K562 (cell line): ENCODE results near the gene LAP3. TPM values are rescaled to one million over a fixed set of nuclear protein-coding genes. Genes with fewer than 3 reads are reported as not detected.

Experiments used
- ATAC-seq: fragments of 200-7000 bp; cut with Tn5 transposase; 3 replicates; pipeline ENCODE4 v1.9.1; 2020; ENCODE audit warnings: moderate library complexity
- BruUV-seq: library from RNA; stranded (reverse); fragments of 400-500 nt; replicated peaks from 2 replicates; lab custom pipeline; 2021; lab: Mats Ljungman, UMichigan
- CTCF ChIA-PET: fragments of 300-600 bp; formaldehyde crosslinking; extraction: SDS; loops from one replicate; lab custom pipeline; 2021; ENCODE audit warnings: low intra/inter-chr PET ratio; lab: Yijun Ruan, JAX
- POLR2A ChIA-PET: fragments of 300-600, 350-650 bp; sonication (Branson Sonifier 250); formaldehyde crosslinking; extraction: SDS; loops from one replicate; lab custom pipeline; 2021; ENCODE audit warnings: antibody characterized with exemption, inconsistent platforms; lab: Yijun Ruan, JAX
- DNase-seq, 4 experiments: peaks; one replicate each; pipeline versions ENCODE4 v3.0.0 to v3.0.0-alpha.2; 2011 to 2018; ENCODE audit warnings: low spot score in 3 of 4, mixed read lengths in 3 of 4; ENCODE audit errors: extremely low read depth in 1 of 4
- FAIRE-seq: peaks from 2 replicates; lab custom pipeline; 2011; peaks lifted over from hg19 to GRCh38; lab: Jason Lieb, UNC
- H2AFZ ChIP-seq: 2 replicates; pipeline ENCODE4 v1.6.0; 2011; ENCODE audit warnings: low read depth, low read length, control low read depth, inconsistent platforms
- H3K27ac ChIP-seq: fragments of 200-600 bp; 3 replicates; pipeline ENCODE4 v1.8.0; 2011; ENCODE audit warnings: low read depth, mild to moderate bottlenecking, control low read depth, inconsistent platforms, low read length, moderate library complexity, mixed read lengths; ENCODE audit errors: extremely low read depth
- H3K27me3 ChIP-seq, 2 experiments: fragments of 300-600 bp in 1 of 2; 2 replicates in 1 of 2; 3 replicates in 1 of 2; pipeline versions ENCODE4 v1.6.0 to v1.8.0; 2011; ENCODE audit warnings: inconsistent platforms in 2 of 2, low read length in 2 of 2, mild to moderate bottlenecking in 1 of 2, mixed read lengths in 1 of 2, moderate library complexity in 1 of 2; ENCODE audit not compliant: control insufficient read depth in 2 of 2, insufficient read depth in 2 of 2
- H3K36me3 ChIP-seq: fragments of 300-600 bp; 3 replicates; pipeline ENCODE4 v1.8.0; 2011; ENCODE audit warnings: mild to moderate bottlenecking, low read length, inconsistent platforms; ENCODE audit not compliant: control insufficient read depth, insufficient read depth
- H3K4me1 ChIP-seq, 2 experiments: fragments of 200-600 bp in 1 of 2; replicated peaks in 1 of 2; 2 replicates in 1 of 2; 3 replicates in 1 of 2; pipeline versions ENCODE4 v1.5.1 to v1.8.0; 2011; ENCODE audit warnings: inconsistent platforms in 2 of 2, low read length in 2 of 2, mild to moderate bottlenecking in 1 of 2, mixed read lengths in 1 of 2, moderate library complexity in 1 of 2; ENCODE audit not compliant: control insufficient read depth in 2 of 2, insufficient read depth in 2 of 2
- H3K4me2 ChIP-seq: 2 replicates; pipeline ENCODE4 v1.6.1; 2011; ENCODE audit warnings: low read length, control low read depth, inconsistent platforms, mixed read lengths; ENCODE audit not compliant: insufficient read depth
- H3K4me3 ChIP-seq: fragments of 200-600 bp; sonication (generic), shearing (Covaris generic); 2 replicates; pipeline ENCODE4 v1.5.1; 2016; ENCODE audit warnings: control low read depth, inconsistent platforms
- H3K79me2 ChIP-seq: fragments of 200-600 bp; 3 replicates; pipeline ENCODE4 v1.8.0; 2011; ENCODE audit warnings: low read length, inconsistent platforms; ENCODE audit not compliant: control insufficient read depth, insufficient read depth
- H3K9ac ChIP-seq, 2 experiments: 2 replicates each; pipeline versions ENCODE4 v1.6.0 to v1.6.1; 2011; ENCODE audit warnings: low read depth in 2 of 2, low read length in 2 of 2, control low read depth in 1 of 2, inconsistent platforms in 1 of 2, mild to moderate bottlenecking in 1 of 2, mixed read lengths in 1 of 2; ENCODE audit not compliant: insufficient read depth in 1 of 2
- H3K9me1 ChIP-seq: one replicate; pipeline ENCODE4 v1.6.0; 2011; ENCODE audit warnings: inconsistent platforms, mild to moderate bottlenecking, low read length, moderate library complexity; ENCODE audit not compliant: control insufficient read depth, insufficient read depth
- H3K9me3 ChIP-seq: replicated peaks from 2 replicates; pipeline ENCODE4 v1.5.1; 2011; ENCODE audit warnings: low read depth, low read length, inconsistent platforms; ENCODE audit not compliant: control insufficient read depth, insufficient read depth
- H4K20me1 ChIP-seq: replicated peaks from 2 replicates; pipeline ENCODE4 v1.6.1; 2011; ENCODE audit warnings: low read length, inconsistent platforms, mixed read lengths; ENCODE audit not compliant: control insufficient read depth, insufficient read depth
- ARID2 ChIP-seq: fragments of 450-650 bp; IDR thresholded peaks from 2 replicates; pipeline ENCODE4 v1.6.1; 2017; ENCODE audit warnings: antibody characterized with exemption, mild to moderate bottlenecking
- C11orf30 ChIP-seq: fragments of 450-650 bp; IDR thresholded peaks from 2 replicates; pipeline ENCODE4 v1.6.1; 2016; ENCODE audit warnings: low read depth, mild to moderate bottlenecking
- DIDO1 ChIP-seq: fragments of 450-650 bp; IDR thresholded peaks from 2 replicates; pipeline ENCODE4 v1.6.1; 2016; ENCODE audit warnings: low read depth, missing biosample characterization, missing genetic modification characterization
- HNRNPK ChIP-seq: fragments of 200-400 bp; formaldehyde crosslinking; IDR thresholded peaks from one replicate; pipeline ENCODE4 v1.6.1; 2018; ENCODE audit warnings: mild to moderate bottlenecking, low read depth, low read length; ENCODE audit not compliant: poor library complexity, severe bottlenecking
- PYGO2 ChIP-seq: fragments of 450-650 bp; IDR thresholded peaks from 2 replicates; pipeline ENCODE4 v1.6.1; 2016; ENCODE audit warnings: mild to moderate bottlenecking, missing genetic modification characterization, moderate library complexity, missing compliant biosample characterization
- ZFPM2 ChIP-seq: fragments of 250-450 bp; sonication (Bioruptor Pico); IDR thresholded peaks from 2 replicates; pipeline ENCODE4 v1.5.1; 2022; ENCODE audit warnings: mild to moderate bottlenecking
- ZNF316 ChIP-seq: fragments of 450-650 bp; IDR thresholded peaks from 2 replicates; pipeline ENCODE4 v1.6.1; 2016
- WGBS: fragments of 100-300 bp; shearing (Covaris generic); methylation state at CpG from one replicate; pipeline ENCODE4 v1.1.6; 2016; ENCODE audit warnings: low coverage, mixed read lengths; ENCODE audit not compliant: insufficient coverage; ENCODE audit errors: missing lambda C conversion rate; 5-methylcytosine and 5-hydroxymethylcytosine counted together
- in situ Hi-C: fragments of 300-500 bp; cut with MboI; formaldehyde crosslinking; loops from 4 replicates; pipeline ENCODE4 v1.15.0; 2018; ENCODE audit warnings: inconsistent platforms, mixed read lengths
- intact Hi-C: fragments of 100-400 bp; cut with micrococcal nuclease; formaldehyde crosslinking; loops from 2 replicates; pipeline ENCODE4 v1.14.2; 2022
- polyA plus RNA-seq, 8 experiments: library from polyadenylated mRNA; depleted of rRNA in 4 of 8; stranded (reverse) in 5 of 8; unstranded in 3 of 8; fragments of >200 nt; fragmentation: Nextera tagmentation in 2 of 8; fragmentation: Illumina TruSeq in 1 of 8; extraction: Ambion mirVana in 2 of 8; extraction: Trizol in 1 of 8; gene quantifications; 2 replicates each; pipeline versions ENCODE4 v1.2.1 to v1.2.3, GENCODE V29; 2011 to 2014; ENCODE audit warnings: inconsistent platforms in 1 of 8, missing spikeins in 1 of 8
- total RNA-seq, 7 experiments: library from RNA; depleted of rRNA in 6 of 7; stranded (reverse); fragments of >200 nt in 6 of 7; fragmentation: Illumina TruSeq in 2 of 7; extraction: Trizol in 2 of 7; gene quantifications; 2 replicates each; pipeline versions ENCODE4 v1.2.1 to v1.2.3, GENCODE V29; 2011 to 2021; ENCODE audit warnings: low replicate concordance in 1 of 7

The LAP3 gene
- total and polyA plus RNA-seq, 9 of the 15 experiments (the other 6 are each of a cell fraction or from before 2014, with no cell fraction given): 82.3 to 170 (median 107) TPM

DNA sequence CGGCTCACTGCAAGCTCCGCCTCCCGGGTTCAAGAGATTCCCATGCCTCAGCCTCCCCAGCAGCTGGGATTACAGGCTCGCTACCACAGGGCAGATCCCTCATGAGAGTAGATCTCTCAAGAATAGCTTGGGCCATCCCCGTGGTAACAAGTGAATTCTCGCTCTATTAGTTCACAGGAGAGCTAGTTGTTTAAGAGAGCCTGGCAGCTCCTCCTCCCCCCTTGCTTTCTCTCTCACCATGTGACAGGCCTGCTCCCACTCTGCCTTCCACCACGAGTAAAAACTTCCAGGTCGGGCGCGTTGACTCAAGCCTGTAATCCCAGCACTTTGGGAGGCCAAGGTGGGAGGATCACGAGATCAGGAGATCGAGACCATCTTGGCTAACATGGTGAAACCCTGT, 30.3 kb upstream of the LAP3 start:
- BruUV-seq: no TSS peak
- Histone ChIP-seq H2AFZ (no peak overlapping the region), H3K4me2 (no peak overlapping the region), H3K79me2 (no peaks in the 10 kb centered on the region), H3K36me3 (no peaks in the 10 kb centered on the region), H3K27me3 (no peaks in the 10 kb centered on the region; a peak in 1 of 5 replicates), H3K9ac (no peak overlapping the region; a peak in 1 of 4 replicates), H4K20me1 (no peaks in the 10 kb centered on the region), H3K9me1 (no peaks in the 10 kb centered on the region), H3K4me1 (peaks cover 0 to 5% of the 10 kb centered on the region in 2 experiments; a peak in 4 of 5 replicates), H3K9me3 (no peaks in the 10 kb centered on the region; the same call in 1 of the 2 replicates), H3K4me3 (no peak overlapping the region), H3K27ac (no peak overlapping the region)
- CTCF ChIA-PET: interaction anchor here (0.6 kb wide), 1 partner anchor 9 kb away, joined by 4 read pairs; no protein-coding TSS in a partner anchor
- intact Hi-C loops: loop anchor here (10.0 kb wide), 1 partner anchor 478 kb away; the partner anchor contains the start of gene LCORL
- no peak for DNase-seq
- FAIRE-seq: no peak
- WGBS: 41% methylated on average over 11 of the region's 12 CpGs
- no peak for TF ChIP-seq HNRNPK
- TF ChIP-seq ZFPM2: no peak
- no peak for TF ChIP-seq PYGO2 (tag)
- POLR2A ChIA-PET: no interaction called here
- in situ Hi-C loops: loop anchor here (10.0 to 25.0 kb wide), 2 partner anchors 248 to 1041 kb away; no protein-coding TSS in a partner anchor
- ATAC-seq: no peak

DNA sequence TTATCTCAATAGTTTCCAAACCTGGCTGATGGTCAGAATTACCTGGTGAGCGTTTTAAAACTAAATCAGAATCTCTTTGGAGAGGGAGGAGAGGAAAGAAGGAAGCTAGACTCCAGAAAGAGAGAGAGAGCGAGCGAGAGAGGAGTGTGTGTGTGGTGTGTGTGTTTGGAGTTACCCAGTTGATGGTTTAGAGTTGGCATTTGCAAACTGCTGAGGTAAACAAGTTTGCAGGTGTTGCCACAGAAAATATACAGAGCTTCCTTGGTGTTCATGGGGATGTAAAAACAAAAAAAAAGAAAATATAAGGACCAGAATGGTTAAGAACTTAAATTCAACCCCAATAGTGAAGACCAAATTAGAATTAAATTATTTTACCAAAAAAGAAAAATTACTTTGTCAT, 26.4 kb upstream of the LAP3 start:
- ChIA-PET CTCF (no interaction called here), POLR2A (no interaction called here)
- BruUV-seq: no TSS peak
- no peak overlapping the region for H3K27ac ChIP-seq
- H4K20me1 ChIP-seq: no peaks in the 10 kb centered on the region
- H3K4me2 ChIP-seq: no peak overlapping the region
- no peak overlapping the region for H3K4me3 ChIP-seq
- H3K79me2 ChIP-seq: no peaks in the 10 kb centered on the region
- no peaks in the 10 kb centered on the region for H3K36me3 ChIP-seq
- no peak for DNase-seq
- peaks cover 16 to 22% of the 10 kb centered on the region in 2 experiments; a peak in 3 of 5 replicates for H3K27me3 ChIP-seq
- no peak for TF ChIP-seq DIDO1 (tag)
- peak; percentile 7; the same call in 1 of the 2 replicates for TF ChIP-seq C11orf30
- no peak for TF ChIP-seq ARID2
- TF ChIP-seq ZNF316: peak; percentile 39; the same call in 1 of the 2 replicates
- no peaks in the 10 kb centered on the region for H3K9me1 ChIP-seq
- intact Hi-C loops: no loop called here
- no peaks in the 10 kb centered on the region for H3K9me3 ChIP-seq
- no peak overlapping the region for H2AFZ ChIP-seq
- WGBS: 51% methylated on average over 3 of the region's 3 CpGs
- no peak overlapping the region for H3K9ac ChIP-seq
- no peak for ATAC-seq
- no peak for FAIRE-seq
- no peaks in the 10 kb centered on the region; a peak in 1 of 5 replicates for H3K4me1 ChIP-seq
- in situ Hi-C loops: no loop called here
